AG04449 (cell line): Measurements from ENCODE around the gene UBE3B.
"Not testable (repeated sequence)": the region's sequence is repeated elsewhere in the genome, so short reads cannot be mapped to it uniquely, and the experiment has no call there.

Experiments
- CTCF ChIA-PET: fragments of 350-600 bp; formaldehyde crosslinking; extraction: SDS; loops from one replicate; lab custom pipeline; 2021; ENCODE audit warnings: antibody characterized with exemption; lab: Yijun Ruan, JAX
- POLR2A ChIA-PET: fragments of 400-600, 350-600 bp; formaldehyde crosslinking; extraction: SDS; loops from one replicate; lab custom pipeline; 2020; ENCODE audit warnings: antibody characterized with exemption, inconsistent platforms; lab: Yijun Ruan, JAX
- DNase-seq: peaks from one replicate; pipeline ENCODE4 v3.0.0-alpha.2; 2010; ENCODE audit warnings: low read depth, low spot score
- H3K4me3 ChIP-seq: 2 replicates; pipeline ENCODE4 v1.5.1; 2011; ENCODE audit warnings: low read depth, mild to moderate bottlenecking, control low read depth, low read length
- CTCF ChIP-seq: IDR thresholded peaks from one replicate; pipeline ENCODE4 v1.5.1; 2011; ENCODE audit warnings: mild to moderate bottlenecking, moderate library complexity, low read length, control low read depth, inconsistent platforms; ENCODE audit not compliant: insufficient read depth; ENCODE audit errors: missing control alignments

The UBE3B gene

DNA sequence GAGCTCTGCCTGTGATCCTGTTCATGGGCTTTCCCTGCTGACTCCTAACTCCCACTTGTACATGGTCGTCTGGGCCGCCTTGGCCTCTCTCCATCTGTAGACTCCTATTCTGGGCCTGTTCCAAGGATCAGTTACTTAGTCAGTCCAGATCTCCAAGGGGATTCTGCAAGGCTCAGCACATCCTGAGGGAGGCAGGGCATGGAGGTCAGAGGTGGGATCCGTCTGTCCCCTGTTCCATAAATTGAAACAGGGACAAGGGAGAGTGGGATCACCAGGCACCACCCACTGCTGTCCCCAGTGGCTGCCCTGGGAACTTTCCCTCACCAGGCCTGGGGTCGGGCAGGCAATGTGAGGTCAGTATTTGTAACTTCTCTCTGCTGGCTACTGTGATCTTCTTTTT, 43.8 kb upstream of the UBE3B start:
- H3K4me3 ChIP-seq: no peak overlapping the region
- no peak for DNase-seq
- TF ChIP-seq CTCF: peak; percentile 36
- CTCF ChIA-PET: interaction anchor here (0.6 to 9.8 kb wide), 27 partner anchors 10 to 346 kb away, joined by 3 to 199 read pairs (median 5); partner anchors contain the start of genes KCTD10 and UBE3B
- POLR2A ChIA-PET: no interaction called here

- H3K4me3 ChIP-seq: no peak overlapping the region
- DNase-seq: no peak
- ChIA-PET CTCF (interaction anchor here (0.8 to 9.8 kb wide), 11 partner anchors 9 to 84 kb away, joined by 3 to 199 read pairs (median 5); partner anchors contain the start of genes KCTD10 and UBE3B), POLR2A (no interaction called here)
- TF ChIP-seq CTCF: no peak
These were observed 42.9 kb upstream of the UBE3B start for GRCh38 chr12:109434582-109434981.

DNA sequence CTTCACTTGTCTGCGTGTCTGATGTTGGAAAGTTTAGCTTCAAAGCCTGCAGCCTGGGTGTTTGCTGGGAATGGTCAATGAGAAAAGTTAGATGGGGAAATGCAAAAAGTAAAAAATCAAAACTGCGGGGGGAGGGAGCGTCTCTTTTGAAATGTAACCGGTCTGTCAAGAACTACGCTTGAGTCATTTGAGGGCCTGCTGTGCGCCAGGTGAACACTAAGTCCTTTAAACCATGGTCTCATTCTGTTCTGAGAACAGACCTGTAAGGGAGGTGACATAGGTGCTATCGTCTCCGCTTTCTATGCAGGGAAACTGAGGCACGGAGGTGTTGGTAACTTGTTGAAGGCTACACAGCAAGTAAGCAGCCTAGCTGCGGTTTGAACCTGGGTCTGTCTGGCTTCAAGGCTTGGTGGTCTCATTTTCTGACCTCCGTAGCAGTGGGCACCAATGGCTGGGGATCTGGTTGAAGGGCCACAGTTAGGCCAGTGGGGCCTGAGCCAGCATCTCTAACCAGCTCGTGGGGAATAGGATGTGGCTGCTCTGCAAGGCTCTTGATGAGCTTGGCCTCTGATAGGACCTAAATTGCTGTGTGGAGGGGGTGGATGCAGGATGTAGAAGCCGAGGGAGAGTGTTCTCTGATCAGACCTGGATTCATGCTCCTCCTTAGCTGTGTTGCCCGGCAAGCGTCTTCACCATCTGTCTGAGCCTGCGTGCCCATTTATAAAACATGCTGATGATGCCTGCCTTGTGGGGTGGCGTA, 41.8 kb upstream of the UBE3B start:
- DNase-seq: no peak
- no peak overlapping the region for H3K4me3 ChIP-seq
- CTCF ChIA-PET: interaction anchor here (0.6 to 9.8 kb wide), 7 partner anchors 14 to 66 kb away, joined by 3 to 199 read pairs (median 5); partner anchors contain the start of genes KCTD10 and UBE3B
- TF ChIP-seq CTCF: no peak
- POLR2A ChIA-PET: interaction anchor here (0.8 kb wide), 1 partner anchor 10 kb away, joined by 3 read pairs; no protein-coding TSS in a partner anchor

- ChIA-PET POLR2A (no interaction called here), CTCF (interaction anchor here (0.6 to 9.8 kb wide), 6 partner anchors 14 to 339 kb away, joined by 3 to 199 read pairs (median 5); partner anchors contain the start of genes KCTD10 and UBE3B)
- DNase-seq: no peak
- TF ChIP-seq CTCF: no peak
- no peak overlapping the region for H3K4me3 ChIP-seq
These were observed 41.3 kb upstream of the UBE3B start for GRCh38 chr12:109436188-109436560.

DNA sequence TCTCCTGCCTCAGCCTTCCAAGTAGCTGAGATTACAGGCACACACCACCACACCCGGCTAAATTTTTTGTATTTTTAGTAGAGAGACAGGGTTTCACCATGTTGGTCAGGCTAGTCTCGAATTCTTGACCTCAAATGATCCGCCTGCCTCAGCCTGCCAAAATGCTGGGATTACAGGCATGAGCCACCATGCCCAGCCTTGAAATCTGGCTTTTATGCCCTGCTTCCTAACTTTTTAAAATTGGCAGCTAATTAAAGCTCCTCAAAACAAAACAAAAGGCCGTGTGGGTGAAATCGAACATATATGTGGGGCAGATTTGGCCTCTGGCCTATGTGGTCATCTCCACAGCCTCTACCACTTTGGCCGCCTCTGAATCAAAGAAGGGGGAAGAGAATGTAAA, 38.3 kb upstream of the UBE3B start:
- POLR2A ChIA-PET: no interaction called here
- no peak overlapping the region for H3K4me3 ChIP-seq
- no peak for TF ChIP-seq CTCF
- CTCF ChIA-PET: interaction anchor here (1.3 to 9.6 kb wide), 2 partner anchors 11 kb away, joined by 4 to 61 read pairs; no protein-coding TSS in a partner anchor
- no peak for DNase-seq

GRCh38 chr12:109439951-109440350, 37.5 kb upstream of the UBE3B start:
- CTCF ChIA-PET: interaction anchor here (1.3 to 9.6 kb wide), 2 partner anchors 10 to 12 kb away, joined by 4 to 61 read pairs; no protein-coding TSS in a partner anchor
- H3K4me3 ChIP-seq, DNase-seq, POLR2A ChIA-PET: not testable (repeated sequence)
